Activated CD4-positive, alpha-beta T cell treated with anti-CD3 and anti-CD28 coated beads, Interleukin-2, amount 50 U/mL, for 48 hours (primary cell): ENCODE results near the gene HMX1.

Experiments used
- DNase-seq, 2 experiments: peaks; one replicate each; pipeline ENCODE4 v3.0.0-alpha.2; 2020

Gene HMX1

GRCh38 chr4:8867624-8868320 is 3.9 kb downstream of the HMX1 start:
- DNase-seq = no peak

DNA sequence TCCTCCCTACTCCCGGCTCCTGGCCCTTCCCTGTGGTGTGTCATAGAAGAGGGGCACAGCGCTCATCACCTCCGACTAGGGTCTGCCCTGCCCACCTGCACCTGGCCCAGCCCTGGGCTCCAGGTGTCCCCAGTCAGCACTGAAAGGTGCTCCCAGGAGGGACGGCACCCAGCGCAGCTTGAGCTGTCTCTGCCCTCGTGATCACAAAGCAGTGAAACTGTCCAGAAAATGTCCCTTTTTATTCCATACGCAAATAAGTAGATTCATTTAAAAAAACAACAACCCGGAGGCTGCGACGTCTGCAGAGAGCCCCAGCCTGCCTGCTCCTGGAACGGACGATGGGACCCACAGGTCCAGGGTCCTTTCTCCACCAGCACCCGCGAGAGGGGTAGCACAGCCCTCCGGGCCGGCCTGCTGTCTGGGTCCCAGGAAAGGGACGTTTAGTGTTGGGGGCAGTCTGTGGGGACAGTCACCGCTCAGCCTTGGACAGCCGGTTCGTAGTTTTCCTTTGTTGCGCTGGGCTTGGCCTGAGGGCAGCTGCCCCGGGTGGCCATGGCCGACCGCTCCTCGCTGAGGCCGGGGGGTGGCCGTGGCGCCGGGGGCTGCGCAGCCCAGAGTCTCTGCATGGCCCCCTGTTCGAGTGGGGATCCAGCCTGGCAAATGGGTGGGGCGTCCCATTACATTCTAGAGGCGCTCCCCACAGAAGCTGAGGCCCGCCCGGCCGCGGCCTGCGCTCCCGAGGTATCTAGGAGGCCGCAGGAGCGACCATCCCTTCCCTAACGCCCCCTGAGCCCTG is 4.6 kb downstream of the HMX1 start:
- DNase-seq = no peak

DNA sequence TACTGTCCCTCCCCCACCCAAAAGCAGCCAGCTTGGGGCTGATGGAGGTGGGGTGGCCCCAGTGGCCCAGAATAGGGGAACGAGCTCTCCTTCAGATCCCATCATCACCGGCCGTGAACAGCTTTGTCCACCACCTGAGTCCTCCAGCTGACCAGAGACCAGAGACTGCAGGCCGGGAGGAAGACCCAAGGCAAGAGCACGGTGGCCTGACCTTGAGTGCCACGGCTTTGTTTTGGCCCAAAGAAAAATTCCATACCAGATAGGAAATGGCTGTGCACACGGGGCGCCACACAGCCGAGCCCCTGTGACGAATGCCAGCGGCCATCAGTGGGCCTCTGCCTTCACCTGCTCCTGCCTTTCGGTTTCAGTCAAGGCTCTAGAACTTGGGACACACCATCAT is 5.2 kb downstream of the HMX1 start:
- DNase-seq = no peak

GRCh38 chr4:8865681-8866310 is 5.8 kb downstream of the HMX1 start:
- no peak for DNase-seq

- DNase-seq = no peak
These were observed 6.5 kb downstream of the HMX1 start for GRCh38 chr4:8864912-8865680.

GRCh38 chr4:8863686-8864682 is 7.7 kb downstream of the HMX1 start:
- no peak for DNase-seq

- DNase-seq = no peak
These were observed 8.6 kb downstream of the HMX1 start for GRCh38 chr4:8862800-8863685.

DNA sequence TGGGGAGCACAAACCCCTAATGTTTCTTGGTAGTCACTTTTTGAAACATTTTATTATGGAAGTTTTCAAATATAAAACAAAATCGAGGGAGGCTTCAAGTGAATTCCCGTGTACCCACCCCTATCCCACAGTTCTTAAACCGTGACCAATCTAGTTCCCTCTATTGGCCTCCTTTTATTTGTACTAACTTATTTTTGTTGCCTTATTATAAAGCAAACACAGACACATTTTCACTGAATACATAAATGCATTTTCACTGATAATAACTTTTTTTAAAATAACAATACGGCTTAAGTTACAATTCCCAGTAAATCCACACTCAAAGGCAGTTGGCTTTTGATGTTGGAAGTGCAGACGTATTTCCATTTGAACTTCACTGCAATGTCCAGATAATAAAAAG is 9.3 kb downstream of the HMX1 start:
- no peak for DNase-seq

GRCh38 chr4:8861576-8862295 is 9.9 kb downstream of the HMX1 start:
- no peak for DNase-seq

DNA sequence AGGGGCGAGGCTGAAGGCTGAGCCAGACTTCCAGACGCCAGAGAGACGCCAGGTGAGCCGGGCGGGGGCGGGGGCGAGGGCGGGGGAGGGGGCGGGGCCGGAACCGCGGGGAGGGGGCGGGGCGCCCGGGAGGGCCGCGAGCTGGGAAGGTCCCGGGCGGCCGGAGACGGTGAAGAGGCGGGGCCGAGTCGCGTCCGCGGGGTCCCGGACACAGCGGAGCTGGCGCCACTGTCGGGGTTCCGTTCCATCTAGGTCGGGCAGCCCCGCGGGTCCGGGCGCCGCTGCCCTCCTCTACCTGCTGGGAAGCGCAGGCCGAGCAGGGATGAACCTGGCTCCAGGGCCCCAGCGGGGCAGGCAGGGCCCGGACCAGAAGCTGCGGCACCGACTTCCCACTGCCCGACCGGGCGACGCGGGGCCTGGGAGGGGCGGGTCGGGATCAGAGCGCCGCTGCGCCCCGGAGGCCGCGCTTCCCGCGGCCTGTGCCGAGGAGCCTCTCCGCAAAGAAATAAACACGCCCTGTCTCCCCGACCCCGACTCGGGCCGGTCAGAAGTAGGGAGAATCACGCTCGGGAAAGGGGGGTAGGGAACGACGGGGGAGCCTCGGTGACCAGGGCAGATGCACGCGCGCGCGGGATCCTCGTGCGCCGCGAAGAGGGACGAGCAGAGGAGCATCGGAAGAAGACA is 10.6 kb downstream of the HMX1 start:
- no peak for DNase-seq

DNA sequence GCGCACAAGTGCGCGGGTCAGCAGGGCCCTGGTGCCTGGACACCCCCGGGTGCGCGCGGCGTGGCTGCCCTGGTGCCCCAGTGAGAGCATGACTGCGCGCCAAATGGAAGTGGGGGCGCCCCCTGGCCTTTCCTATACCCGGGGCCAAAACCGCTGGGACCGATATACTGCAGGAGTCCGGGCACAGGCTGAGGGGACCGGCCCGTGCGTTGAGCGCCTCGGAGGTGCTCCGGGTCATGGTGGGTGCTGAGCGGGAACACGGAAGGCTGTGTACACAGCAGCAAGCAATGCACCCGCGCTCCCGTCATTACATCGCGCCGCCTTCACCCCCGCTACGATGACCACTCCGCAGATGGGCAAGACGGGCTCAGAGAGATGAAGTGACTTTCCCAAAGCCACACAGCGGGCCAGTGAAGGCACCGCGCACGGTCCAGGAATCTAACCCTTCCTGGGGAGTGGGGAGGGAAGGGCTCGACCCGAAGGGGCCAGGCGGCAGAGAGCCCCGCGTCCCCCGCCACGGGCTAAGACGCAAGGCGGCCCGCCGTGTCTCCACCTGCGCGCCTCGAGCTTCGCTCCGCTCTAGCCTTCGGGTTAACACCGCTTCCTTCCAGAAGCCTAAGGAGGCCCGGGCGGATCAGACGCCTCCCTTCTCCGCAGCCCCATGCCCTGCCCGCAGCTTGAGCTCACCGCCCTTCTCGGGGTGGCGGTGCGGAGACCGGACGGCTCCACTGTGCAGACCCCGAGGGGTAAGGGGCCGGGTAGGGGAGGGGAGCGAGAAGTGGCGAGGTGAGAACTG is 11.3 kb downstream of the HMX1 start:
- DNase-seq = no peak

- DNase-seq = no peak
These were observed 12.0 kb downstream of the HMX1 start for GRCh38 chr4:8859550-8860095.

- no peak for DNase-seq
These were observed 12.9 kb downstream of the HMX1 start for GRCh38 chr4:8858701-8859210.

DNA sequence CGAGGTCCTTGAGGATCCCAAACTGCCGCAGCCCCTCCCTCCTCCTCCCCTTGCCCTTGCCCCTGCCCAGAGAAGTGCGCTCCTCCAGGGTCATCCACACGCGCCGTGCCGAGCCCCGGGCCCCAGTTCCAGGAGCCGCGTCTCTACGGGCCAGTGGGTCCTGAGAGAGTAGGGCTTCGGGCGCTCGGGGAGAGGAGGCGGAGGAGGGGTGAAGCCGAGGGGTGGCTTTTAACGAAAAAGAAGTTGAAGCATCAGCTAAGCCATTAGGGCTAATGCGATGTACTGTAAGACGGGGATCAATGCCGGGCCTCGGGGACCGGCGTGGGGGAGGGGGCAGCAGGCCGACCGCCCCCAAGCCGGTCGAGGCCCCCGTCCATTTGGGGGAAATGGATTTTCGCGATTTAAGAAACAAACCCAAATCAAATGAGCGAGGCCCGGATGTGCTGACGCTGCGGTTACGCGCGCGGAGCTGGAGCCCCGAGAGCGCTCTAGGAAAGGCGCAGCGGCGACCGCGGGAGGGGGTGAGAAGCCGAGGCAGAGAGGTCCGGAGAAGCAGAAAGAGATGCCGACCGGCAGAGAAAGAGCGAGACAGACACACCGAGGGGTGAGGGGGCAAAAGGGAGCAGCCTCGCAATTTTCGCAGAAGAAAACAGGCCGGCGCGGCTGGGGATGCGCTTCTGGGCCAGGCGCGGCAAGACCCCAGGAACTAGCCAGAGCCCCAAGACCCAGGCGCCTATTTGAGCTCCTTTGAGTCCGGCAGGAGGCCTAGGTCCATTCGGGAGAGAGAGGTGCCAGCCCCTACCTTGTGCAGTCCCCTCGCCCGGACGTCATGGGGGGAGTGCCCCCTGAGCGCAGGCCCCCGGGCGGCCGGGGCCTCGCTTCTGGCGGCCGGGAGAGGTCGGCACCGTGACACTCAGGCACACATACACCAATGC is 13.6 kb downstream of the HMX1 start:
- no peak for DNase-seq

- DNase-seq = no peak
These were observed 14.6 kb downstream of the HMX1 start for GRCh38 chr4:8856835-8857621.

- no peak for DNase-seq
These were observed 15.8 kb downstream of the HMX1 start for GRCh38 chr4:8855818-8856245.
